Keratinocyte (primary cell): ENCODE data around the gene MMAB. TPM values are rescaled to one million over a fixed set of nuclear protein-coding genes. Genes with fewer than 3 reads are reported as not detected.

ENCODE experiments used
- DNase-seq: peaks from one replicate; pipeline ENCODE4 v3.0.0-alpha.2; 2011; ENCODE audit warnings: low read depth, missing footprints, low spot score
- FAIRE-seq: peaks from 2 replicates; lab custom pipeline; 2011; peaks lifted over from hg19 to GRCh38; lab: Jason Lieb, UNC
- H2AFZ ChIP-seq: 2 replicates; pipeline ENCODE4 v1.6.0; 2012; ENCODE audit warnings: low read length, control low read depth, inconsistent platforms; ENCODE audit not compliant: control insufficient read depth
- H3K27ac ChIP-seq: 2 replicates; pipeline ENCODE4 v1.5.1; 2011; ENCODE audit warnings: low read length; ENCODE audit not compliant: control insufficient read depth, insufficient read depth
- H3K27me3 ChIP-seq: 3 replicates; pipeline ENCODE4 v1.6.0; 2011; ENCODE audit warnings: low read length; ENCODE audit not compliant: control insufficient read depth, insufficient read depth; ENCODE audit errors: extremely low read depth
- H3K36me3 ChIP-seq, 2 experiments: 2 replicates in 1 of 2; 3 replicates in 1 of 2; pipeline ENCODE4 v1.5.1; 2011; ENCODE audit warnings: low read length in 2 of 2, mild to moderate bottlenecking in 1 of 2; ENCODE audit not compliant: control insufficient read depth in 2 of 2, insufficient read depth in 2 of 2; ENCODE audit errors: extremely low read depth in 1 of 2
- H3K4me1 ChIP-seq: 3 replicates; pipeline ENCODE4 v1.5.1; 2011; ENCODE audit warnings: low read length; ENCODE audit not compliant: control insufficient read depth, insufficient read depth; ENCODE audit errors: extremely low read depth
- H3K4me2 ChIP-seq: 3 replicates; pipeline ENCODE4 v1.6.0; 2011; ENCODE audit warnings: low read depth, low read length; ENCODE audit not compliant: control insufficient read depth, insufficient read depth; ENCODE audit errors: extremely low read depth
- H3K4me3 ChIP-seq, 3 experiments: fragments of 200-600 bp in 1 of 3; sonication (generic) in 1 of 3; 2 replicates in 2 of 3; 3 replicates in 1 of 3; pipeline ENCODE4 v1.5.1; 2011 to 2016; ENCODE audit warnings: low read length in 3 of 3, mild to moderate bottlenecking in 3 of 3, control low read depth in 2 of 3, inconsistent platforms in 1 of 3, low read depth in 1 of 3, mixed read lengths in 1 of 3, mixed run types in 1 of 3, moderate library complexity in 1 of 3; ENCODE audit not compliant: control insufficient read depth in 2 of 3, insufficient read depth in 2 of 3; ENCODE audit errors: extremely low read depth in 1 of 3
- H3K79me2 ChIP-seq: 2 replicates; pipeline ENCODE4 v1.6.0; 2012; ENCODE audit warnings: low read length; ENCODE audit not compliant: control insufficient read depth, insufficient read depth
- H3K9ac ChIP-seq: 3 replicates; pipeline ENCODE4 v1.6.0; 2011; ENCODE audit warnings: low read length; ENCODE audit not compliant: control insufficient read depth, insufficient read depth; ENCODE audit errors: extremely low read depth
- H3K9me1 ChIP-seq: 3 replicates; pipeline ENCODE4 v1.6.0; 2011; ENCODE audit warnings: low read length; ENCODE audit not compliant: control insufficient read depth, insufficient read depth; ENCODE audit errors: extremely low read depth
- H3K9me3 ChIP-seq: 2 replicates; pipeline ENCODE4 v1.5.1; 2012; ENCODE audit warnings: low read depth, low read length; ENCODE audit not compliant: control insufficient read depth
- H4K20me1 ChIP-seq: 3 replicates; pipeline ENCODE4 v1.6.0; 2011; ENCODE audit warnings: low read length; ENCODE audit not compliant: control insufficient read depth, insufficient read depth; ENCODE audit errors: extremely low read depth
- EZH2 ChIP-seq: IDR thresholded peaks from one replicate; pipeline ENCODE4 v1.6.1; 2012; ENCODE audit warnings: inconsistent platforms, mild to moderate bottlenecking, low read length, moderate library complexity
- dilution Hi-C: fragments of 300-500 bp; cut with MboI; formaldehyde crosslinking; loops from one replicate; pipeline ENCODE4 v1.7.0; 2020; ENCODE audit warnings: low sequenced_read_pairs; ENCODE audit not compliant: extremely low pct_ligation_motif_present
- polyA plus RNA-seq, 5 experiments: library from polyadenylated mRNA; depleted of rRNA in 3 of 5; stranded (reverse) in 3 of 5; stranded (forward) in 1 of 5; unstranded in 1 of 5; fragments of >200 nt; gene quantifications; 1 replicate in 1 of 5; 2 replicates in 3 of 5; 3 replicates in 1 of 5; pipeline versions ENCODE4 v1.2.1 to v1.2.3, GENCODE V29; 2011 to 2012; ENCODE audit warnings: missing spikeins in 2 of 5, low read depth in 1 of 5, low replicate concordance in 1 of 5
- TF ChIP-seq, protein P1 (sequence below), 3 experiments: IDR thresholded peaks in 1 of 3; conservative IDR thresholded peaks in 1 of 3; optimal IDR thresholded peaks in 1 of 3; 2 replicates in 2 of 3; 3 replicates in 1 of 3; pipeline versions ENCODE3 to v1.5.1; 2011; ENCODE audit warnings: low read length in 3 of 3, mild to moderate bottlenecking in 3 of 3, moderate library complexity in 2 of 3, control low read depth in 1 of 3, inconsistent platforms in 1 of 3; ENCODE audit not compliant: insufficient read depth in 2 of 3; ENCODE audit errors: extremely low read depth in 1 of 3

The MMAB gene
- polyA plus RNA-seq, 1 donor (not counting 4 experiments of a cell fraction or from before 2014, with no cell fraction given), result 30.6 TPM

DNA sequence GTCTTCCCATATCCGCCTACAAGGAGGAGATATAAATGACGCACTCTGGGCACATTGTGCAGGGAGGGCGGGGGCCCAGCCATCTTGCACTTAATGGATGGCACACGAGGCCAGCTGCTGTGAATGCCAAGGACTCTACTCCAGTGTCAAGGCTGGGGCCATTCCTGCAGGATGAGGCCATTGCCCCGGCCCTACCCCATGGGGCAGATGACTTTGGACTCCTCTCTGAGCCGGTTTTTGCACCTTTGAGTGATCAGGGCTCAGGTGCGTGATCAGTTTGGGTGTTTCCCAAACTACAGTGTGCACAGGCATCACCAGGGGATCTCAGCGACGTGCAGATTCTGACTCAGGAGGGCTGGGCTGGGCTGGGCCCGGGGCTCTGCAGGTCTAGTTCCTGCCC is 16.1 kb downstream of the MMAB start:
- no peak overlapping the region for H3K27ac ChIP-seq
- DNase-seq, result no peak
- no peak overlapping the region for H3K4me3 ChIP-seq
- H2AFZ ChIP-seq, result no peak overlapping the region
- peaks cover 0 to 3% of the 10 kb centered on the region in 2 experiments for H3K36me3 ChIP-seq
- H3K9me3 ChIP-seq, result no peaks in the 10 kb centered on the region
- no peaks in the 10 kb centered on the region for H3K9me1 ChIP-seq
- dilution Hi-C loops, result no loop called here
- no peak for FAIRE-seq
- H4K20me1 ChIP-seq, result no peaks in the 10 kb centered on the region
- H3K27me3 ChIP-seq, result peaks cover 17% of the 10 kb centered on the region
- TF ChIP-seq EZH2, result no peak
- TF ChIP-seq, protein P1, sequence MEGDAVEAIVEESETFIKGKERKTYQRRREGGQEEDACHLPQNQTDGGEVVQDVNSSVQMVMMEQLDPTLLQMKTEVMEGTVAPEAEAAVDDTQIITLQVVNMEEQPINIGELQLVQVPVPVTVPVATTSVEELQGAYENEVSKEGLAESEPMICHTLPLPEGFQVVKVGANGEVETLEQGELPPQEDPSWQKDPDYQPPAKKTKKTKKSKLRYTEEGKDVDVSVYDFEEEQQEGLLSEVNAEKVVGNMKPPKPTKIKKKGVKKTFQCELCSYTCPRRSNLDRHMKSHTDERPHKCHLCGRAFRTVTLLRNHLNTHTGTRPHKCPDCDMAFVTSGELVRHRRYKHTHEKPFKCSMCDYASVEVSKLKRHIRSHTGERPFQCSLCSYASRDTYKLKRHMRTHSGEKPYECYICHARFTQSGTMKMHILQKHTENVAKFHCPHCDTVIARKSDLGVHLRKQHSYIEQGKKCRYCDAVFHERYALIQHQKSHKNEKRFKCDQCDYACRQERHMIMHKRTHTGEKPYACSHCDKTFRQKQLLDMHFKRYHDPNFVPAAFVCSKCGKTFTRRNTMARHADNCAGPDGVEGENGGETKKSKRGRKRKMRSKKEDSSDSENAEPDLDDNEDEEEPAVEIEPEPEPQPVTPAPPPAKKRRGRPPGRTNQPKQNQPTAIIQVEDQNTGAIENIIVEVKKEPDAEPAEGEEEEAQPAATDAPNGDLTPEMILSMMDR (optimal IDR thresholded peaks at IDR 0.05 in 1 of 3, IDR thresholded peaks at IDR 0.05 in 1 of 3, conservative IDR thresholded peaks at IDR 0.05 in 1 of 3; ENCODE audit: extremely low read depth in 1 of 3, insufficient read depth in 2 of 3, low read length in 3 of 3), result no peak
- no peaks in the 10 kb centered on the region for H3K4me1 ChIP-seq
- H3K79me2 ChIP-seq, result no peaks in the 10 kb centered on the region
- no peak overlapping the region for H3K4me2 ChIP-seq
- no peak overlapping the region for H3K9ac ChIP-seq

DNA sequence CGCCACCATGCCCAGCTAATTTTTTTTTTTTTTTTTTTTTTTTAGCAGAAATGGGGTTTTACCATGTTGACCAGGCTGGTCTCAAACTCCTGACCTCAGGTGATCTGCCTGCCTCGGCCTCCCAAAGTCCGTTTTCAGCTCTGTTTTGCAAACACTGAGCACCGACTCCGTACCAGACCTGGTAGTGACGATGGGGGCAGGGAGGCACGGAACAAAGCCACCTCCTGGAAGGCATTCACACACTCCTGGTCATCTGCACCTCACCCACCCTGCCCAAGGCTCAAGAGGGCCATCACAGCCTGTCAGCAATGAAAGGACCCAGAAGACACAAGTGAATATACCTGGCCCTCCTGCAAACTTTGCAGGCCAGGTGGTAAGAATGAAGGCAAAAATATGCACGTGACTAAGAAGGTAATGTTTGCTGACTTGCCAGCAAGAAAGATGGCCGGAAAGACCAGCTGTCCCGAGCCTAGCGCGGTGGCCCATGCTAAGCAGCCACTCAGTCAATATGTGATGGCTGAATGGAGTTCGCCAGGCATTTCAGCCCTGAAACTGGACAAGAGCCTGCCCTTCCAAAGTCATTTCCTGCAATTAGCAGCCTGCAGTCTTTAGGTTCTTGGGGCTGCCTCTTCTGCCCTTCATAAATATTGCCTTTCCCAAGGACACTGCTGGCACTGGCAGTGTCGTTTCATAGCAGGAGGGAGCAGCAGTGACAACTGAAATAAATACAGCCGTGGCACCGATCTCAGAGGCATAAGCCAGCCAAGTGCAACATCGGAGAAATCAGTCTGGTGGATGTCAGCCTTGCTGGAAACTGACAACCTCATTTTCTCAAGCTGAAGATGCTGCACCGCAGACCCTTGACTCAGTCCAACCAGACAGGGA is 17.6 kb downstream of the MMAB start:
- H3K4me3 ChIP-seq, result no peak overlapping the region
- dilution Hi-C loops, result no loop called here

More for the DNA sequence above, 17.6 kb downstream of the MMAB start:
- H3K79me2 ChIP-seq, result no peaks in the 10 kb centered on the region
- H3K4me1 ChIP-seq, result no peaks in the 10 kb centered on the region
- H3K36me3 ChIP-seq, result peaks cover 0 to 3% of the 10 kb centered on the region in 2 experiments
- FAIRE-seq (no peak), DNase-seq (no peak)
- H3K9me3 ChIP-seq, result no peaks in the 10 kb centered on the region
- H3K4me2 ChIP-seq, result no peak overlapping the region
- no peak overlapping the region for H3K27ac ChIP-seq
- no peak for TF ChIP-seq EZH2
- TF ChIP-seq, protein P1 (optimal IDR thresholded peaks at IDR 0.05 in 1 of 3, IDR thresholded peaks at IDR 0.05 in 1 of 3, conservative IDR thresholded peaks at IDR 0.05 in 1 of 3; ENCODE audit: extremely low read depth in 1 of 3, insufficient read depth in 2 of 3, low read length in 3 of 3), result no peak
- H4K20me1 ChIP-seq, result no peaks in the 10 kb centered on the region
- no peaks in the 10 kb centered on the region for H3K9me1 ChIP-seq
- no peak overlapping the region for H3K9ac ChIP-seq
- H3K27me3 ChIP-seq, result peaks cover 17% of the 10 kb centered on the region
- no peak overlapping the region for H2AFZ ChIP-seq
